Astrocyte (in vitro differentiated cells and primary cell): ENCODE measurements around the gene MYRIP. TPM values are rescaled to one million over a fixed set of nuclear protein-coding genes. Genes with fewer than 3 reads are reported as not detected.

Experiments
- DNase-seq: peaks from one replicate; pipeline ENCODE4 v3.0.0-alpha.2; 2010; ENCODE audit warnings: low read depth
- FAIRE-seq: peaks from 2 replicates; lab custom pipeline; 2011; peaks lifted over from hg19 to GRCh38; lab: Jason Lieb, UNC
- H2AFZ ChIP-seq: 2 replicates; pipeline ENCODE4 v1.6.0; 2012; ENCODE audit warnings: low read depth, low read length, inconsistent platforms
- H3K27ac ChIP-seq: 2 replicates; pipeline ENCODE4 v1.5.1; 2011; ENCODE audit warnings: low read depth, low read length, inconsistent platforms
- H3K27me3 ChIP-seq: 2 replicates; pipeline ENCODE4 v1.6.0; 2011; ENCODE audit warnings: low read length, inconsistent platforms; ENCODE audit not compliant: insufficient read depth
- H3K36me3 ChIP-seq: 2 replicates; pipeline ENCODE4 v1.5.1; 2011; ENCODE audit warnings: low read length, inconsistent platforms; ENCODE audit not compliant: insufficient read depth
- H3K4me1 ChIP-seq: 2 replicates; pipeline ENCODE4 v1.5.1; 2011; ENCODE audit warnings: low read length, inconsistent platforms; ENCODE audit not compliant: insufficient read depth
- H3K4me2 ChIP-seq: 2 replicates; pipeline ENCODE4 v1.6.0; 2012; ENCODE audit warnings: low read length, inconsistent platforms
- H3K4me3 ChIP-seq: 2 replicates; pipeline ENCODE4 v1.5.1; 2011; ENCODE audit warnings: low read depth, mild to moderate bottlenecking, low read length, inconsistent platforms; ENCODE audit not compliant: insufficient read depth
- H3K79me2 ChIP-seq: 2 replicates; pipeline ENCODE4 v1.6.0; 2012; ENCODE audit warnings: mild to moderate bottlenecking, low read length, inconsistent platforms; ENCODE audit not compliant: insufficient read depth
- H3K9ac ChIP-seq: 2 replicates; pipeline ENCODE4 v1.6.0; 2012; ENCODE audit warnings: mild to moderate bottlenecking, low read length, inconsistent platforms
- H3K9me3 ChIP-seq: 2 replicates; pipeline ENCODE4 v1.5.1; 2012; ENCODE audit warnings: low read depth, mild to moderate bottlenecking, low read length, inconsistent platforms; ENCODE audit not compliant: insufficient read depth
- H4K20me1 ChIP-seq: 2 replicates; pipeline ENCODE4 v1.6.0; 2012; ENCODE audit warnings: low read length, inconsistent platforms; ENCODE audit not compliant: insufficient read depth
- H3K27ac Mint-ChIP-seq: one replicate; pipeline ENCODE4 v1.8.0; 2021; ENCODE audit warnings: mild to moderate bottlenecking, mixed read lengths; ENCODE audit not compliant: unreplicated experiment
- H3K27me3 Mint-ChIP-seq: one replicate; pipeline ENCODE4 v1.8.0; 2021; ENCODE audit warnings: low read depth, mixed read lengths; ENCODE audit not compliant: unreplicated experiment
- H3K36me3 Mint-ChIP-seq: one replicate; pipeline ENCODE4 v1.8.0; 2021; ENCODE audit warnings: low read depth, mixed read lengths; ENCODE audit not compliant: unreplicated experiment
- H3K4me1 Mint-ChIP-seq: one replicate; pipeline ENCODE4 v1.8.0; 2021; ENCODE audit warnings: low read depth, mixed read lengths; ENCODE audit not compliant: unreplicated experiment
- H3K4me3 Mint-ChIP-seq: one replicate; pipeline ENCODE4 v1.8.0; 2021; ENCODE audit warnings: mild to moderate bottlenecking, moderate library complexity, mixed read lengths; ENCODE audit not compliant: unreplicated experiment
- H3K9me3 Mint-ChIP-seq: one replicate; pipeline ENCODE4 v1.8.0; 2021; ENCODE audit warnings: mild to moderate bottlenecking, mixed read lengths; ENCODE audit not compliant: unreplicated experiment
- EZH2 ChIP-seq: IDR thresholded peaks from 2 replicates; pipeline ENCODE4 v1.6.1; 2012; ENCODE audit warnings: mild to moderate bottlenecking, low read length, inconsistent platforms; ENCODE audit not compliant: insufficient read depth
- total RNA-seq: library from RNA; stranded (reverse); gene quantifications from 2 replicates; pipeline ENCODE4 v1.2.1, GENCODE V29; 2021
- TF ChIP-seq, protein P1 (sequence below): IDR thresholded peaks from 2 replicates; pipeline ENCODE4 v1.5.1; 2011; ENCODE audit warnings: low read depth, mild to moderate bottlenecking, inconsistent platforms, low read length, moderate library complexity; ENCODE audit not compliant: insufficient read depth

Gene MYRIP
- total RNA-seq, 1 donor from 2014 or later: 0.07 TPM

DNA sequence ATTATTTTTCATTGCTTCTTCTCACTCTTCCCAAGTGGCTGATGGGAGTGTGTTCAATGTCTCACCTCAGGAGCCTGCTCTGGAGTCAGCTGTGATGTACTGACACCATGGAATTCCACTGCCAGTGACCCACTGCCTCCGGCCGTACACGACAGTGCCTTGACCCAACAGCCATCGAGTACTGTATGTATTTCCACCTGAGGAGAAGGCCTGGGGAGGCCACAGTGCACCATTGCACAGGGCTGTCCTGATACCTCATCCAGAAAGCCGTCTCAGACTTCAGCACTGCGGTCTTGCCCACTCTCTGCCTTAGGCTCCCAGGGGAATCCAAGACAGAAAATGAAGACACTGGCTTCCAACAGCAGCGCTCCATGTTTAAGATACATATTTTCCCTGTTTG, 448.7 kb downstream of the MYRIP start:
- Histone ChIP-seq H3K79me2 (no peaks in the 10 kb centered on the region), H3K36me3 (no peaks in the 10 kb centered on the region), H3K9ac (no peak overlapping the region), H3K4me3 (no peak overlapping the region), H3K9me3 (no peaks in the 10 kb centered on the region), H3K4me2 (no peak overlapping the region), H4K20me1 (no peaks in the 10 kb centered on the region), H3K27ac (no peak overlapping the region), H3K4me1 (no peaks in the 10 kb centered on the region), H2AFZ (no peak overlapping the region), H3K27me3 (no peaks in the 10 kb centered on the region)
- Mint-ChIP-seq H3K4me1 (no peaks in the 10 kb centered on the region), H3K36me3 (no peaks in the 10 kb centered on the region), H3K4me3 (no peak overlapping the region), H3K9me3 (no peaks in the 10 kb centered on the region), H3K27ac (no peak overlapping the region), H3K27me3 (peaks cover 2% of the 10 kb centered on the region)
- DNase-seq (no peak), FAIRE-seq (no peak)
- TF ChIP-seq, protein P1, sequence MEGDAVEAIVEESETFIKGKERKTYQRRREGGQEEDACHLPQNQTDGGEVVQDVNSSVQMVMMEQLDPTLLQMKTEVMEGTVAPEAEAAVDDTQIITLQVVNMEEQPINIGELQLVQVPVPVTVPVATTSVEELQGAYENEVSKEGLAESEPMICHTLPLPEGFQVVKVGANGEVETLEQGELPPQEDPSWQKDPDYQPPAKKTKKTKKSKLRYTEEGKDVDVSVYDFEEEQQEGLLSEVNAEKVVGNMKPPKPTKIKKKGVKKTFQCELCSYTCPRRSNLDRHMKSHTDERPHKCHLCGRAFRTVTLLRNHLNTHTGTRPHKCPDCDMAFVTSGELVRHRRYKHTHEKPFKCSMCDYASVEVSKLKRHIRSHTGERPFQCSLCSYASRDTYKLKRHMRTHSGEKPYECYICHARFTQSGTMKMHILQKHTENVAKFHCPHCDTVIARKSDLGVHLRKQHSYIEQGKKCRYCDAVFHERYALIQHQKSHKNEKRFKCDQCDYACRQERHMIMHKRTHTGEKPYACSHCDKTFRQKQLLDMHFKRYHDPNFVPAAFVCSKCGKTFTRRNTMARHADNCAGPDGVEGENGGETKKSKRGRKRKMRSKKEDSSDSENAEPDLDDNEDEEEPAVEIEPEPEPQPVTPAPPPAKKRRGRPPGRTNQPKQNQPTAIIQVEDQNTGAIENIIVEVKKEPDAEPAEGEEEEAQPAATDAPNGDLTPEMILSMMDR: no peak
- no peak for TF ChIP-seq EZH2

DNA sequence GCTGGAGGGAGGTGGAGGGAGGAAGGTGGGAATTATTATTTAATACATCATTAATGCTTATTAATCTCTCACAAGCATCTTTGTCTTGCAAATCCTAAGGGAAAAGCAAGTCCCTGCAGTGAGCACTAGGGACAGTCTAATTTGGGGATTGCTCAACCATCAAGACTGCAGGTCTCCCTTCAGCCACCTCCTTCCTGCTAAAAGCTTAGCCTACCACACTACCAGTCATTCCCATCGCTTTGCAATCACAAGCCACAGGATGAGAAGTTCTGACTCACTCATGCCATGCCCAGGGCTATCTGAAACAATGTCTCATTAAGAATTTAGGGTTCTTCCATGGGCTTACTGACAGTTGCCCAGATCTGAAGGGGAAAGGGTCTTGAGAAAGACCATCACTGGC, 449.1 kb downstream of the MYRIP start:
- Histone ChIP-seq H3K27me3 (no peaks in the 10 kb centered on the region), H3K4me2 (no peak overlapping the region), H4K20me1 (no peaks in the 10 kb centered on the region), H3K4me1 (no peaks in the 10 kb centered on the region), H3K27ac (no peak overlapping the region), H3K9me3 (no peaks in the 10 kb centered on the region), H3K9ac (no peak overlapping the region), H2AFZ (no peak overlapping the region), H3K4me3 (no peak overlapping the region), H3K36me3 (no peaks in the 10 kb centered on the region), H3K79me2 (no peaks in the 10 kb centered on the region)
- TF ChIP-seq, protein P1: no peak
- no peak for TF ChIP-seq EZH2
- peaks cover 2% of the 10 kb centered on the region for H3K27me3 Mint-ChIP-seq
- no peaks in the 10 kb centered on the region for H3K9me3 Mint-ChIP-seq
- H3K4me3 Mint-ChIP-seq: no peak overlapping the region
- no peak for FAIRE-seq
- no peaks in the 10 kb centered on the region for H3K36me3 Mint-ChIP-seq
- no peak overlapping the region for H3K27ac Mint-ChIP-seq
- peak; percentile 5 for DNase-seq
- H3K4me1 Mint-ChIP-seq: no peaks in the 10 kb centered on the region

DNA sequence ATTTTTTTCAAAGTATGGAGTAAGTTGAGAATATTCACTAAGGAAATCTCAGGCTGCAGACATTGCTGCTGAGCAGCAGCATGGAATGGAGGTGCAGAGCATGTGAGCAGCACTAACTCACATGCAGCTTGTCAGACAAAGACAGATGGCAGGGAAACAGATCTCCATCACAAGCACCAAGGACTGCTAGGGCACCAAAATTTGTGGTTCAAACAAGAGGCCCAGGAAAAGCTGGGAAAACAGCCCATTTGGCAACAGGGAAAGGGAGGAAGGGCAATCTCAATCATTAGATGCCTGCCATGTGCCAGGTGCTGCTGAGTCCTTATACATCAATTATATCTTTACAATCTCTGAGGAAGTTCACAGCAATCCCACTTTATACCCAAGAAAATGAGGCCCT, 452.9 kb downstream of the MYRIP start:
- Mint-ChIP-seq H3K9me3 (no peaks in the 10 kb centered on the region), H3K36me3 (no peaks in the 10 kb centered on the region), H3K27me3 (peaks cover 2% of the 10 kb centered on the region), H3K27ac (no peak overlapping the region), H3K4me1 (no peaks in the 10 kb centered on the region), H3K4me3 (no peak overlapping the region)
- Histone ChIP-seq H3K36me3 (no peaks in the 10 kb centered on the region), H3K4me1 (no peaks in the 10 kb centered on the region), H3K4me3 (no peak overlapping the region), H3K4me2 (no peak overlapping the region), H2AFZ (no peak overlapping the region), H4K20me1 (no peaks in the 10 kb centered on the region), H3K27ac (no peak overlapping the region), H3K27me3 (no peaks in the 10 kb centered on the region), H3K9ac (no peak overlapping the region), H3K79me2 (no peaks in the 10 kb centered on the region), H3K9me3 (no peaks in the 10 kb centered on the region)
- no peak for FAIRE-seq
- no peak for DNase-seq
- TF ChIP-seq, protein P1: no peak
- no peak for TF ChIP-seq EZH2
